Esophagus muscularis mucosa (tissue), 4 donors: Measurements from ENCODE around the gene POLR2E. TPM values are rescaled to one million over a fixed set of nuclear protein-coding genes. Genes with fewer than 3 reads are reported as not detected.

Experiments used
- DNase-seq: peaks from one replicate; pipeline ENCODE4 v3.0.0-alpha.2; 2017; ENCODE audit errors: extremely low spot score
- H3K27ac ChIP-seq, 4 donors: fragments of 200-600 bp; sonication (generic); replicated peaks in 1 of 4; 1 replicate in 3 of 4; 2 replicates in 1 of 4; pipeline ENCODE4 v1.5.1; 2016 to 2019; ENCODE audit warnings: mild to moderate bottlenecking in 1 of 4
- H3K27me3 ChIP-seq, 4 donors: fragments of 200-600 bp; sonication (generic); one replicate each; pipeline versions ENCODE4 v1.5.1 to v1.6.0; 2016 to 2019
- H3K36me3 ChIP-seq, 4 donors: fragments of 200-600 bp; sonication (generic); one replicate each; pipeline ENCODE4 v1.5.1; 2016 to 2019
- H3K4me1 ChIP-seq, 4 donors: fragments of 200-600 bp; sonication (generic); one replicate each; pipeline ENCODE4 v1.5.1; 2016 to 2019
- H3K4me3 ChIP-seq, 4 donors: fragments of 200-600 bp; sonication (generic); 1 replicate in 2 of 4; 2 replicates in 2 of 4; pipeline ENCODE4 v1.5.1; 2016 to 2019; ENCODE audit warnings: mild to moderate bottlenecking in 4 of 4, moderate library complexity in 1 of 4
- H3K9me3 ChIP-seq, 4 donors: fragments of 200-600 bp; sonication (generic); 1 replicate in 3 of 4; 2 replicates in 1 of 4; pipeline ENCODE4 v1.5.1; 2016 to 2019
- CTCF ChIP-seq, 3 experiments: fragments of 200-600 bp in 2 of 3; fragments of 450-650 bp in 1 of 3; sonication (generic) in 2 of 3; IDR thresholded peaks; one replicate each; pipeline ENCODE4 v1.5.1; 2017 to 2019; ENCODE audit warnings: antibody characterized with exemption in 3 of 3, mild to moderate bottlenecking in 2 of 3, moderate library complexity in 1 of 3
- EP300 ChIP-seq: sonication (generic); formaldehyde crosslinking; IDR thresholded peaks from one replicate; pipeline ENCODE4 v1.6.1; 2017; ENCODE audit warnings: antibody characterized with exemption
- POLR2A ChIP-seq: fragments of 450-650 bp; IDR thresholded peaks from one replicate; pipeline ENCODE4 v1.6.1; 2017; ENCODE audit warnings: antibody characterized with exemption, moderate library complexity, mild to moderate bottlenecking, low read depth
- POLR2AphosphoS5 ChIP-seq, 2 donors: sonication (generic); formaldehyde crosslinking; IDR thresholded peaks; one replicate each; pipeline ENCODE4 v1.6.1; 2017; ENCODE audit warnings: antibody characterized with exemption in 2 of 2
- WGBS: methylation state at CpG from one replicate; pipeline ENCODE4 v1.1.5; 2018; 5-methylcytosine and 5-hydroxymethylcytosine counted together
- intact Hi-C: fragments of 100-400 bp; cut with DNase I; formaldehyde crosslinking; loops from one replicate; pipeline ENCODE4 v1.15.1; 2023
- total RNA-seq, 4 donors: library from RNA; depleted of rRNA; stranded (reverse); fragments of >200 nt; gene quantifications; one replicate each; pipeline versions ENCODE4 v1.1.0 to v1.2.1, GENCODE V29; 2016

Gene POLR2E
- total RNA-seq, 4 donors from 2014 or later, result 96.8 to 198 (median 135) TPM

- Histone ChIP-seq H3K36me3 (peaks cover 0 to 7% (median 3%) of the 10 kb centered on the region in 4 donors), H3K4me1 (peaks cover 16 to 30% (median 20%) of the 10 kb centered on the region in 4 donors), H3K27me3 (peaks cover 0 to 11% (median 0%) of the 10 kb centered on the region in 4 donors), H3K9me3 (no peaks in the 10 kb centered on the region), H3K27ac (no peak overlapping the region), H3K4me3 (no peak overlapping the region)
- TF ChIP-seq CTCF (IDR thresholded peaks at IDR 0.05) (no peak), EP300 (no peak)
- intact Hi-C loops, result no loop called here
- DNase-seq, result no peak
- WGBS, result 69% methylated on average over 10 of the region's 10 CpGs
These were observed 50.0 kb downstream of the POLR2E start for GRCh38 chr19:1045247-1045603.

- Histone ChIP-seq H3K4me1 (peaks cover 23 to 51% (median 34%) of the 10 kb centered on the region in 4 donors), H3K36me3 (peaks cover 0 to 13% (median 4%) of the 10 kb centered on the region in 4 donors), H3K27me3 (peaks cover 0 to 11% (median 0%) of the 10 kb centered on the region in 4 donors), H3K9me3 (no peaks in the 10 kb centered on the region), H3K4me3 (no peak overlapping the region), H3K27ac (no peak overlapping the region)
- TF ChIP-seq CTCF (IDR thresholded peaks at IDR 0.05), result no peak
- TF ChIP-seq POLR2AphosphoS5 (IDR thresholded peaks at IDR 0.05), result no peak
- no peak for TF ChIP-seq EP300
- no peak for TF ChIP-seq POLR2A
- intact Hi-C loops, result loop anchor here (5.0 kb wide), 1 partner anchor 49 kb away; no protein-coding TSS in a partner anchor
- DNase-seq, result no peak
- 87% methylated on average over 9 of the region's 23 CpGs for WGBS
These were observed 52.3 kb downstream of the POLR2E start for GRCh38 chr19:1042689-1043511.

GRCh38 chr19:1041835-1042685, 53.1 kb downstream of the POLR2E start:
- Histone ChIP-seq H3K27ac (no peak overlapping the region), H3K4me1 (peaks cover 23 to 50% (median 34%) of the 10 kb centered on the region in 4 donors), H3K9me3 (no peaks in the 10 kb centered on the region), H3K4me3 (peak overlapping the region in 2 of 4 donors; percentile 12 to 61), H3K27me3 (peaks cover 0 to 11% (median 0%) of the 10 kb centered on the region in 4 donors), H3K36me3 (peaks cover 5 to 19% (median 11%) of the 10 kb centered on the region in 4 donors)
- WGBS, result 70% methylated on average over 26 of the region's 43 CpGs
- TF ChIP-seq POLR2A (no peak), CTCF (IDR thresholded peaks at IDR 0.05) (no peak), POLR2AphosphoS5 (IDR thresholded peaks at IDR 0.05) (no peak), EP300 (no peak)
- DNase-seq, result no peak
- intact Hi-C loops, result loop anchor here (5.0 kb wide), 1 partner anchor 50 kb away; no protein-coding TSS in a partner anchor

GRCh38 chr19:1041272-1041834, 53.8 kb downstream of the POLR2E start:
- peak overlapping the region; percentile 56 to 61 (median 58) for H3K4me3 ChIP-seq
- H3K4me1 ChIP-seq, result peaks cover 23 to 47% (median 34%) of the 10 kb centered on the region in 4 donors
- no peak for DNase-seq
- 49% methylated on average over 19 of the region's 26 CpGs for WGBS
- H3K27me3 ChIP-seq, result peaks cover 0 to 11% (median 0%) of the 10 kb centered on the region in 4 donors
- H3K36me3 ChIP-seq, result peaks cover 12 to 21% (median 17%) of the 10 kb centered on the region in 4 donors
- TF ChIP-seq EP300, result no peak
- no peak for TF ChIP-seq CTCF (IDR thresholded peaks at IDR 0.05)
- no peak for TF ChIP-seq POLR2AphosphoS5 (IDR thresholded peaks at IDR 0.05)
- no peak for TF ChIP-seq POLR2A
- H3K9me3 ChIP-seq, result no peaks in the 10 kb centered on the region
- intact Hi-C loops, result loop anchor here (5.0 kb wide), 1 partner anchor 51 kb away; no protein-coding TSS in a partner anchor
- H3K27ac ChIP-seq, result peak overlapping the region in 2 of 4 donors; percentile 4 to 32
